ENCODE measurements around the gene FNDC10.

GRCh38 chr1:1606232-1606631 is 6.3 kb upstream of the FNDC10 start:
- TF ChIP-seq CTCF (IDR thresholded peaks at IDR 0.05) (no peak), POLR2A (IDR thresholded peaks at IDR 0.05) (no peak)

Measured in upper lobe of left lung (tissue), 4 donors.